HCT116 (cell line): ENCODE measurements around the gene TH. TPM values are rescaled to one million over a fixed set of nuclear protein-coding genes. Genes with fewer than 3 reads are reported as not detected.
A peak's percentile ranks its signal among the peaks of the same experiment; 100 is the strongest.

Experiments
- ATAC-seq: fragments of 200-7000 bp; cut with Tn5 transposase; 2 replicates; pipeline ENCODE4 v1.9.1; 2020; ENCODE audit warnings: mild to moderate bottlenecking, moderate library complexity
- BruUV-seq: library from RNA; stranded (reverse); fragments of 400-500 nt; replicated peaks from 2 replicates; lab custom pipeline; 2021; lab: Mats Ljungman, UMichigan
- CTCF ChIA-PET: fragments of 300-600 bp; sonication (Branson Sonifier 250); formaldehyde crosslinking; loops from one replicate; lab custom pipeline; 2021; ENCODE audit warnings: antibody characterized with exemption; lab: Charles Lee
- POLR2A ChIA-PET: fragments of 300-600, 350-600 bp; sonication (Branson Sonifier 250); formaldehyde crosslinking; loops from one replicate; lab custom pipeline; 2021; ENCODE audit warnings: antibody characterized with exemption; lab: Charles Lee
- RAD21 ChIA-PET, 2 experiments: fragments of 300-600 bp; sonication (Branson Sonifier 250); formaldehyde crosslinking; loops; one replicate each; lab custom pipeline; 2023; ENCODE audit warnings: low total read pairs in 2 of 2; ENCODE audit not compliant: uncharacterized antibody in 2 of 2, unreplicated experiment in 2 of 2, low non-redundant PET in 1 of 2; lab: Charles Lee
- DNase-seq: peaks from one replicate; pipeline ENCODE4 v3.0.0-alpha.2; 2010; ENCODE audit warnings: low read depth, low spot score
- H2AFZ ChIP-seq: fragments of 200-600 bp; shearing (Covaris generic), sonication (generic); 2 replicates; pipeline ENCODE4 v1.6.1; 2017; ENCODE audit warnings: low read depth, mixed run types, mixed read lengths, antibody characterized with exemption, low read length; ENCODE audit not compliant: poor library complexity, severe bottlenecking
- H3K27ac ChIP-seq: 2 replicates; pipeline ENCODE4 v1.5.1; 2012; ENCODE audit warnings: low read depth, low read length
- H3K27me3 ChIP-seq: fragments of 200-600 bp; sonication (generic); 2 replicates; pipeline ENCODE4 v1.6.1; 2016; ENCODE audit warnings: mixed run types, low read length, mixed read lengths; ENCODE audit not compliant: insufficient read depth
- H3K36me3 ChIP-seq, 2 experiments: fragments of 200-500 bp in 1 of 2; fragments of 200-600 bp in 1 of 2; sonication (Bioruptor generic) in 1 of 2; sonication (generic) in 1 of 2; 2 replicates each; pipeline versions ENCODE4 v1.5.1 to v1.6.1; 2014 to 2016; ENCODE audit warnings: low read length in 2 of 2, inconsistent platforms in 1 of 2, mixed read lengths in 1 of 2, mixed run types in 1 of 2; ENCODE audit not compliant: insufficient read depth in 2 of 2, control insufficient read depth in 1 of 2
- H3K4me1 ChIP-seq, 2 experiments: fragments of 200-600 bp in 1 of 2; sonication (generic) in 1 of 2; 2 replicates each; pipeline versions ENCODE4 v1.5.1 to v1.6.1; 2012 to 2017; ENCODE audit warnings: low read length in 2 of 2, inconsistent platforms in 1 of 2, mild to moderate bottlenecking in 1 of 2, mixed read lengths in 1 of 2, mixed run types in 1 of 2, moderate library complexity in 1 of 2; ENCODE audit not compliant: insufficient read depth in 2 of 2, control insufficient read depth in 1 of 2
- H3K4me2 ChIP-seq: fragments of 200-600 bp; sonication (generic); 2 replicates; pipeline ENCODE4 v1.6.1; 2017; ENCODE audit warnings: mixed run types, low read length, mixed read lengths
- H3K4me3 ChIP-seq, 2 experiments: fragments of 200-600 bp in 1 of 2; sonication (generic) in 1 of 2; replicated peaks in 1 of 2; 2 replicates each; pipeline ENCODE4 v1.5.1; 2011 to 2016; ENCODE audit warnings: low read length in 2 of 2, control low read depth in 1 of 2, low read depth in 1 of 2, mild to moderate bottlenecking in 1 of 2, mixed read lengths in 1 of 2, mixed run types in 1 of 2
- H3K79me2 ChIP-seq: fragments of 200-600 bp; sonication (generic); 2 replicates; pipeline ENCODE4 v1.6.1; 2017; ENCODE audit warnings: mild to moderate bottlenecking, mixed run types, low read length, moderate library complexity, mixed read lengths; ENCODE audit not compliant: insufficient read depth
- H3K9ac ChIP-seq: fragments of 200-600 bp; sonication (generic); 2 replicates; pipeline ENCODE4 v1.6.1; 2016; ENCODE audit warnings: low read length, mixed read lengths
- H3K9me2 ChIP-seq: fragments of 200-600 bp; sonication (generic), shearing (Covaris generic); 2 replicates; pipeline ENCODE4 v1.6.1; 2017; ENCODE audit warnings: mixed run types, mild to moderate bottlenecking, moderate library complexity; ENCODE audit not compliant: insufficient read depth
- H3K9me3 ChIP-seq, 2 experiments: fragments of 200-500 bp in 1 of 2; fragments of 200-600 bp in 1 of 2; sonication (Bioruptor generic) in 1 of 2; sonication (generic) in 1 of 2; 2 replicates each; pipeline ENCODE4 v1.6.1; 2014 to 2017; ENCODE audit warnings: low read length in 2 of 2, mixed read lengths in 2 of 2, inconsistent platforms in 1 of 2, low read depth in 1 of 2, mild to moderate bottlenecking in 1 of 2, mixed run types in 1 of 2, moderate library complexity in 1 of 2; ENCODE audit not compliant: control insufficient read depth in 1 of 2, insufficient read depth in 1 of 2
- H4K20me1 ChIP-seq: fragments of 200-600 bp; sonication (generic), shearing (Covaris generic); 2 replicates; pipeline ENCODE4 v1.6.1; 2017; ENCODE audit warnings: mixed run types, mild to moderate bottlenecking, moderate library complexity; ENCODE audit not compliant: insufficient read depth
- CBX3 ChIP-seq: IDR thresholded peaks from 2 replicates; pipeline ENCODE4 v1.6.1; 2012; ENCODE audit warnings: low read depth
- CEBPB ChIP-seq: IDR thresholded peaks from 2 replicates; pipeline ENCODE4 v1.6.1; 2012; ENCODE audit warnings: low read depth
- EGR1 ChIP-seq: IDR thresholded peaks from 2 replicates; pipeline ENCODE4 v1.6.1; 2012; ENCODE audit warnings: low read depth
- EZH2phosphoT487 ChIP-seq: fragments of 200-600 bp; IDR thresholded peaks from 2 replicates; pipeline ENCODE4 v1.6.1; 2018; ENCODE audit warnings: antibody characterized with exemption, borderline replicate concordance
- FOSL1 ChIP-seq: IDR thresholded peaks from 2 replicates; pipeline ENCODE4 v1.6.1; 2012; ENCODE audit warnings: low read depth
- JUND ChIP-seq: IDR thresholded peaks from 2 replicates; pipeline ENCODE4 v1.6.1; 2012
- MAX ChIP-seq: IDR thresholded peaks from 2 replicates; pipeline ENCODE4 v1.6.1; 2012
- POLR2A ChIP-seq: IDR thresholded peaks from 2 replicates; pipeline ENCODE4 v1.7.0; 2011; ENCODE audit warnings: borderline replicate concordance; ENCODE audit not compliant: insufficient read depth, insufficient read length; ENCODE audit errors: extremely low read depth
- POLR2AphosphoS5 ChIP-seq: IDR thresholded peaks from 2 replicates; pipeline ENCODE4 v1.6.1; 2011; ENCODE audit warnings: mild to moderate bottlenecking, low read depth, low read length, moderate library complexity
- SRF ChIP-seq: IDR thresholded peaks from 2 replicates; pipeline ENCODE4 v1.6.1; 2012; ENCODE audit warnings: low read depth
- ZNF274 ChIP-seq: fragments of 200-500 bp; sonication (Bioruptor generic); IDR thresholded peaks from 2 replicates; pipeline ENCODE4 v1.6.1; 2014; ENCODE audit warnings: mild to moderate bottlenecking, low read depth, low read length, inconsistent platforms
- intact Hi-C: fragments of 100-400 bp; cut with micrococcal nuclease; formaldehyde crosslinking; loops from 2 replicates; pipeline ENCODE4 v1.10.0; 2022
- microRNA counts: library from miRNA; unstranded; fragments of <30 nt; microRNA quantifications from one replicate; lab custom pipeline; 2015
- microRNA-seq: library from miRNA; unstranded; fragments of <30 nt; microRNA quantifications from one replicate; pipeline ENCODE4, GENCODE V29; 2016; ENCODE audit warnings: borderline number of aligned reads
- total RNA-seq: library from RNA; stranded (reverse); gene quantifications from one replicate; pipeline ENCODE4 v1.2.1, GENCODE V29; 2021; ENCODE audit not compliant: unreplicated experiment

The TH gene
- total RNA-seq, 1 experiment from 2014 or later: not detected

- POLR2A ChIA-PET: no interaction called here
- no peak for ATAC-seq
These were observed 57.0 kb downstream of the TH start for GRCh38 chr11:2114430-2115241.

More at GRCh38 chr11:2114430-2115241, 57.0 kb downstream of the TH start:
- no peak overlapping the region for H2AFZ ChIP-seq
- no peaks in the 10 kb centered on the region for H3K9me2 ChIP-seq
- TF ChIP-seq MAX (no peak), EZH2phosphoT487 (no peak), FOSL1 (no peak), CBX3 (no peak), POLR2AphosphoS5 (no peak), CEBPB (no peak), JUND (no peak), EGR1 (no peak), POLR2A (no peak), ZNF274 (no peak), SRF (no peak)
- no peaks in the 10 kb centered on the region for H3K79me2 ChIP-seq
- H3K4me1 ChIP-seq: no peaks in the 10 kb centered on the region
- intact Hi-C loops: no loop called here
- no peak for DNase-seq
- H3K4me3 ChIP-seq: no peak overlapping the region
- no peak overlapping the region for H3K4me2 ChIP-seq
- H3K36me3 ChIP-seq: no peaks in the 10 kb centered on the region
- peaks cover 6 to 8% of the 10 kb centered on the region in 2 experiments; a peak in 2 of 4 replicates for H3K9me3 ChIP-seq
- CTCF ChIA-PET: no interaction called here
- no peaks in the 10 kb centered on the region for H4K20me1 ChIP-seq
- no peak overlapping the region for H3K27ac ChIP-seq
- H3K27me3 ChIP-seq: no peaks in the 10 kb centered on the region
- BruUV-seq: no TSS peak
- RAD21 ChIA-PET: interaction anchor here in 1 of 2 experiments (0.7 kb wide), 1 partner anchor 462 kb away, joined by 3 read pairs; no protein-coding TSS in a partner anchor
- H3K9ac ChIP-seq: no peak overlapping the region

MicroRNA genes within 50 kb of the gene (microRNA counts, 767-probe panel; counts per million panel counts)
- microRNA hsa-miR-483-3p (lab: Ali Mortazavi, UCI) (not detected), microRNA hsa-miR-483-5p (lab: Ali Mortazavi, UCI) (not detected)

Small RNA genes lying within 50 kb of the gene (microRNA-seq; reads per million reads assigned to microRNA genes)
- gene MIR4686: not detected
- 97.1 reads per million, percentile 63 among the genes with 10 or more reads in this experiment for gene MIR483

Other genes with a start within 250 kb of the TH start
- gene MRPL23, start 224.5 kb downstream of the TH start, total RNA-seq: 109 TPM
- gene H19, start 174.0 kb downstream of the TH start, total RNA-seq: 10.5 TPM
- 17.9 TPM for gene IGF2, start 32.4 kb downstream of the TH start, total RNA-seq
- gene INS, start 10.6 kb downstream of the TH start, total RNA-seq: 0.44 TPM
- not detected for gene ASCL2, start 98.8 kb upstream of the TH start, total RNA-seq
- gene C11orf21, start 130.1 kb upstream of the TH start, total RNA-seq: not detected
- gene TSPAN32, start 130.2 kb upstream of the TH start, total RNA-seq: not detected
- 296 TPM for gene CD81, start 205.5 kb upstream of the TH start, total RNA-seq
- gene TSSC4, start 228.9 kb upstream of the TH start, total RNA-seq: 47.1 TPM